Kidney (tissue), 14 donors: ENCODE data around the gene KIF4A. TPM values are rescaled to one million over a fixed set of nuclear protein-coding genes. Genes with fewer than 3 reads are reported as not detected.
A peak's percentile ranks its signal among the peaks of the same experiment; 100 is the strongest.

ENCODE experiments used
- DNase-seq, 5 donors: peaks; one replicate each; pipeline ENCODE4 v3.0.0-alpha.2; 2013 to 2020
- FAIRE-seq: peaks from 2 replicates; lab custom pipeline; 2012; peaks lifted over from hg19 to GRCh38; lab: Jason Lieb, UNC
- H3K27ac ChIP-seq, 2 donors: one replicate each; pipeline ENCODE4 v1.7.0; 2013; ENCODE audit warnings: low read depth in 2 of 2, low read length in 2 of 2, inconsistent platforms in 1 of 2
- H3K27me3 ChIP-seq: one replicate; pipeline ENCODE4 v1.7.1; 2013; ENCODE audit warnings: low read length, inconsistent platforms; ENCODE audit not compliant: control insufficient read depth, insufficient read depth
- H3K36me3 ChIP-seq, 3 donors: one replicate each; pipeline versions ENCODE4 v1.7.0 to v1.7.1; 2013; ENCODE audit warnings: low read length in 3 of 3, control low read depth in 1 of 3, inconsistent platforms in 1 of 3; ENCODE audit not compliant: insufficient read depth in 3 of 3, control insufficient read depth in 2 of 3
- H3K4me1 ChIP-seq, 3 donors: one replicate each; pipeline versions ENCODE4 v1.7.0 to v1.7.1; 2013; ENCODE audit warnings: low read length in 3 of 3, inconsistent platforms in 1 of 3, low read depth in 1 of 3; ENCODE audit not compliant: control insufficient read depth in 2 of 3, insufficient read depth in 2 of 3
- H3K4me3 ChIP-seq, 3 donors: one replicate each; pipeline versions ENCODE4 v1.7.0 to v1.8.1; 2013; ENCODE audit warnings: low read length in 3 of 3, control low read depth in 1 of 3, inconsistent platforms in 1 of 3
- H3K9ac ChIP-seq, 3 donors: one replicate each; pipeline versions ENCODE4 v1.7.0 to v1.7.1; 2013; ENCODE audit warnings: low read length in 3 of 3, control low read depth in 1 of 3, inconsistent platforms in 1 of 3
- H3K9me3 ChIP-seq, 3 donors: one replicate each; pipeline versions ENCODE4 v1.7.0 to v1.7.1; 2013; ENCODE audit warnings: low read length in 3 of 3, control low read depth in 1 of 3, inconsistent platforms in 1 of 3; ENCODE audit not compliant: control insufficient read depth in 2 of 3, insufficient read depth in 1 of 3
- intact Hi-C: fragments of 100-400 bp; cut with DNase I; formaldehyde crosslinking; loops from one replicate; pipeline ENCODE4 v1.11.1; 2022
- polyA plus RNA-seq: library from polyadenylated mRNA; stranded (reverse); fragments of 350-450 nt; fragmentation: Illumina TruSeq; extraction: RNeasy Lipid Tissue Mini Kit (QIAGEN cat#74804); gene quantifications from one replicate; pipeline ENCODE4 v1.2.3, GENCODE V29; 2014; ENCODE audit warnings: low read depth, low replicate concordance; ENCODE audit not compliant: insufficient read depth
- total RNA-seq: library from RNA; stranded (reverse); fragmentation: NEBNext Ultra II Directional; extraction: Animal tissue kit (Norgen Biotek cat#: 25700); gene quantifications from one replicate; pipeline ENCODE4 v1.2.1, GENCODE V29; 2021
- TF ChIP-seq, protein P1 (sequence below): IDR thresholded peaks from 3 replicates; pipeline ENCODE4 v1.5.1; 2012; ENCODE audit warnings: mild to moderate bottlenecking, moderate library complexity, borderline replicate concordance; ENCODE audit not compliant: insufficient read depth; ENCODE audit errors: extremely low read depth
- donor health status: control.
- donor health status: control.
- donor health status: control.
- donor health status: control.
- donor health status: control.
- donor health status: DM: yes; HTN: yes; CAD: no.
- donor health status: Normal renal cell carcinoma (clear cell type).

KIF4A gene
- total and polyA plus RNA-seq, 2 donors from 2014 or later: 0.13 to 0.35 TPM

DNA sequence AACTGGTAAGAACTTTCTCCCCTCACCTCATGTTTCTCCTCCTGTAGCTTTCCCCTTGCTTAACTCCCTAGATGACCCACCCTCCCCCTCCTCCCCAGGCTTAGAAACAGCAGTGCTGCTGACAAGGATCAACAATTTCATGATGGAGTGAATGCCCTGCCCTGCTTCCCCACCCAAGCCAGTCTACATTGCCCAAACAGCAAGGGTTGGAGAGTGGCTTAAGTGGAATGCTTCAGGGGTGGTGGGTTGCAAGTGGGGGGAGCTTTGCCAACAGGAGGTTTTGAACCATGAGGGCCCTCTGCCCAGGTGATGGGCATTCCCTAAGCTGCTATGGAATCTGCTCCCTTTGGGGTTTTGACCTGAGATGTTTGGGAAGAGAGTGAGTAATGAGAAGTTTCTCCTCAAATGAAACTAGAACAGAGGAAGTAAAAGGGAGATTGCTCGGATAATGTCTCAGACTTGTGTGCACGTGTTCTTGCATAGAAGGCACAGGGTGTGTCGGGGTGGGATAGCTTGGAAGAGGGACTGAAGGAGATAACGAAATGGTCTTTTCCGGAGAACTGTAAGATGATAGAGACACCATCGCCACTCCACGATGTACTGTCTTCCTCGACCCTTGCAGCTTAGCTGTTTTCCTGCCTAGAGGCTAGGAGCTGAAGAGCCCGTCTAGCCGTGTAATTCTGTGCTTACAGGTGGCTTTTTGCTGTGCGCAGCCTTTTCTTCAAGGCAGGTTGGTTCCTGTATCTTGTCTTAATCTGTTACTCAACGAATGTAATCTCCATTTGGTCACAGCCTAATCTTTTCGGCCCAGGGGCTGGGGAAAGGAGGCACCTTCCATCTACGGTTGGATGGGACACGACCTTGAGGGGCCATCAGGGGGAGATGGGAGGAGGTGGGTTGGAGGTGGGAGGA lies 143.3 kb downstream of the KIF4A start:
- H3K4me1 ChIP-seq: peaks cover 0 to 2% (median 0%) of the 10 kb centered on the region in 3 donors
- H3K9me3 ChIP-seq: no peaks in the 10 kb centered on the region
- peak overlapping the region in 1 of 3 donors; percentile 77 for H3K9ac ChIP-seq
- TF ChIP-seq, protein P1, sequence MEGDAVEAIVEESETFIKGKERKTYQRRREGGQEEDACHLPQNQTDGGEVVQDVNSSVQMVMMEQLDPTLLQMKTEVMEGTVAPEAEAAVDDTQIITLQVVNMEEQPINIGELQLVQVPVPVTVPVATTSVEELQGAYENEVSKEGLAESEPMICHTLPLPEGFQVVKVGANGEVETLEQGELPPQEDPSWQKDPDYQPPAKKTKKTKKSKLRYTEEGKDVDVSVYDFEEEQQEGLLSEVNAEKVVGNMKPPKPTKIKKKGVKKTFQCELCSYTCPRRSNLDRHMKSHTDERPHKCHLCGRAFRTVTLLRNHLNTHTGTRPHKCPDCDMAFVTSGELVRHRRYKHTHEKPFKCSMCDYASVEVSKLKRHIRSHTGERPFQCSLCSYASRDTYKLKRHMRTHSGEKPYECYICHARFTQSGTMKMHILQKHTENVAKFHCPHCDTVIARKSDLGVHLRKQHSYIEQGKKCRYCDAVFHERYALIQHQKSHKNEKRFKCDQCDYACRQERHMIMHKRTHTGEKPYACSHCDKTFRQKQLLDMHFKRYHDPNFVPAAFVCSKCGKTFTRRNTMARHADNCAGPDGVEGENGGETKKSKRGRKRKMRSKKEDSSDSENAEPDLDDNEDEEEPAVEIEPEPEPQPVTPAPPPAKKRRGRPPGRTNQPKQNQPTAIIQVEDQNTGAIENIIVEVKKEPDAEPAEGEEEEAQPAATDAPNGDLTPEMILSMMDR: no peak
- H3K27me3 ChIP-seq: no peaks in the 10 kb centered on the region
- H3K36me3 ChIP-seq: no peaks in the 10 kb centered on the region
- intact Hi-C loops: no loop called here
- peak overlapping the region; percentile 82 to 88 (median 84) for H3K4me3 ChIP-seq
- no peak for DNase-seq
- FAIRE-seq: no peak
- H3K27ac ChIP-seq: no peak overlapping the region

DNA sequence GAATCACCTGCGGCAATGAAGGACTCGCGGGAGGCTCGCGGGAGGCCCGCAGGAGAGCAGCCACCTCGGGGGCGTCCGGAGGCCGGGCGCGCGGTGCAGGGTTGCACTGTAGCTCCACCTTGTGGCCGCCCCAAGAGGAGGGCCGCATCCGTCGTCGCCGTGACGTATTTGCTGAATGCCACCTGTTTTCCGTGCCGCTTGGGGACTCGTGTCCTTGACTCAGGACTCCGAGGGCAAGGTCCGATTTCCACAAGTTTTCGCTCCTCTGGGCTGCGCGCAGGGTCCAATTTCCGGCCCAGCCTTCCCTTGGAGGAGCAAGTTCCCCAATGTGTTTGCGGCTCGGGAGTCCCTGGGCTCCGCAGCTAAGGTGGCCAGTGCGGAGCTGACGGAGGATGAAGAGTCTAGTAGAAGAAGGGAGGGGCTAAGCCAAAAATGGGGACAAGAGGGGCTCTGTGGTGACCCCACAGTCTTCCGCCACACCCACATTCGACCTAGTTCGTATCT lies 144.0 kb downstream of the KIF4A start:
- peaks cover 0 to 2% (median 0%) of the 10 kb centered on the region in 3 donors for H3K4me1 ChIP-seq
- peak overlapping the region; percentile 82 to 88 (median 84) for H3K4me3 ChIP-seq
- FAIRE-seq (no peak), DNase-seq (peak; percentile 74 to 87 (median 84))
- peak overlapping the region; percentile 80 to 83 for H3K27ac ChIP-seq
- H3K27me3 ChIP-seq: no peaks in the 10 kb centered on the region
- no peaks in the 10 kb centered on the region for H3K9me3 ChIP-seq
- H3K36me3 ChIP-seq: no peaks in the 10 kb centered on the region
- peak overlapping the region; percentile 48 to 79 (median 77) for H3K9ac ChIP-seq
- TF ChIP-seq, protein P1: peak; percentile 48
- intact Hi-C loops: no loop called here

DNA sequence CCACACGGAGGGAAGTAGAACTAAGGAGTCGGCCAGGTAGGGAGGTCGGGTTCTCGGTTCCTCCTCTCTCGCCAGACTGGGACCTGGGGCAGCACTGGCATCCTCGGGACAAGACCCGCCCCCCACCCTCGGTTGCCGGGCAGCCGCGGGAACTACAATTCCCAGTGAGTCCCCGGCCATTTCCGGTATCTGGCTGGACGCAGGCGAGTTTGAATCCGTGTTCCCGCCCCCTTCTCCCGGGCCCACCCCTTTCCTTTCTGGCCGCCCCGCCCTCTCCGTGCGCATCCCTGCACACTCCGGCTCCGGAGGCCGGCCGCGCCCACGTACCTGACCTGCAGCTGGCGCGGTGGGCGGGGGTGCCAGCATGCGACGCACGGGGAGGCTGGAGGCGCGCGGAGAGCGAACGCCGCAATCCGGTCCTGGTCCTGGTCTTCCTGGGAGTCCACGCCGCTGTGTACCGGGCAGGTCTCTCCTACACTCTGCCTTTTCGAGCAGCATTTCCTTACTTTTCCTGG lies 144.5 kb downstream of the KIF4A start:
- no peak for FAIRE-seq

More for the DNA sequence above, 144.5 kb downstream of the KIF4A start:
- no peaks in the 10 kb centered on the region for H3K27me3 ChIP-seq
- peak overlapping the region in 2 of 3 donors; percentile 77 to 79 for H3K9ac ChIP-seq
- peak overlapping the region; percentile 80 to 83 for H3K27ac ChIP-seq
- TF ChIP-seq, protein P1: no peak
- H3K4me3 ChIP-seq: peak overlapping the region; percentile 82 to 88 (median 84)
- intact Hi-C loops: no loop called here
- no peaks in the 10 kb centered on the region for H3K9me3 ChIP-seq
- H3K36me3 ChIP-seq: no peaks in the 10 kb centered on the region
- peak; percentile 89 to 94 (median 92) for DNase-seq
- peaks cover 0 to 2% (median 0%) of the 10 kb centered on the region in 3 donors for H3K4me1 ChIP-seq
